GM23338 (cell line): ENCODE measurements around the gene ZBTB7A. TPM values are rescaled to one million over a fixed set of nuclear protein-coding genes. Genes with fewer than 3 reads are reported as not detected.

ENCODE experiments used
- ATAC-seq: fragments of 200-7000 bp; cut with Tn5 transposase; 3 replicates; pipeline ENCODE4 v1.9.1; 2020
- DNase-seq: peaks from one replicate; pipeline ENCODE4 v3.0.0-alpha.2; 2015; ENCODE audit warnings: low spot score
- H2AFZ ChIP-seq: fragments of 200-600 bp; sonication (generic); 2 replicates; pipeline ENCODE4 v1.8.0; 2016; ENCODE audit warnings: antibody characterized with exemption, mild to moderate bottlenecking, moderate library complexity
- H3F3A ChIP-seq: fragments of 200-600 bp; sonication (generic); replicated peaks from 2 replicates; pipeline ENCODE4 v1.8.0; 2017; ENCODE audit warnings: antibody characterized with exemption, mixed run types, low read depth
- H3K27ac ChIP-seq: fragments of 200-600 bp; sonication (generic); 2 replicates; pipeline ENCODE4 v1.6.1; 2016; ENCODE audit warnings: low read depth
- H3K27me3 ChIP-seq: fragments of 200-600 bp; sonication (generic); 2 replicates; pipeline ENCODE4 v1.8.0; 2016; ENCODE audit warnings: mild to moderate bottlenecking, mixed run types, moderate library complexity; ENCODE audit not compliant: insufficient read depth
- H3K36me3 ChIP-seq: fragments of 200-600 bp; sonication (generic); 2 replicates; pipeline ENCODE4 v1.8.0; 2016; ENCODE audit warnings: mild to moderate bottlenecking; ENCODE audit not compliant: insufficient read depth
- H3K4me1 ChIP-seq: fragments of 200-600 bp; sonication (generic); 2 replicates; pipeline ENCODE4 v1.8.0; 2016; ENCODE audit warnings: mild to moderate bottlenecking, moderate library complexity; ENCODE audit not compliant: insufficient read depth
- H3K4me2 ChIP-seq: fragments of 200-600 bp; sonication (generic); 2 replicates; pipeline ENCODE4 v1.7.1; 2017; ENCODE audit warnings: mixed run types
- H3K4me3 ChIP-seq: fragments of 200-600 bp; sonication (generic); 2 replicates; pipeline ENCODE4 v1.6.1; 2016; ENCODE audit warnings: mixed run types
- H3K79me2 ChIP-seq: fragments of 200-600 bp; sonication (generic); replicated peaks from 2 replicates; pipeline ENCODE4 v1.8.0; 2017; ENCODE audit warnings: mild to moderate bottlenecking; ENCODE audit not compliant: insufficient read depth
- H3K9me2 ChIP-seq: fragments of 200-600 bp; sonication (generic); 2 replicates; pipeline ENCODE4 v1.8.0; 2017; ENCODE audit not compliant: insufficient read depth
- H4K20me1 ChIP-seq: fragments of 200-600 bp; sonication (generic); replicated peaks from 2 replicates; pipeline ENCODE4 v1.8.0; 2017; ENCODE audit warnings: mild to moderate bottlenecking; ENCODE audit not compliant: insufficient read depth
- H3K27ac Mint-ChIP-seq: 2 replicates; pipeline ENCODE4 v1.8.0; 2020; ENCODE audit warnings: inconsistent platforms, mild to moderate bottlenecking, moderate library complexity, mixed read lengths
- H3K27me3 Mint-ChIP-seq: 3 replicates; pipeline ENCODE4 v1.8.0; 2022; ENCODE audit warnings: low read depth, mild to moderate bottlenecking, moderate library complexity, mixed read lengths, inconsistent platforms; ENCODE audit not compliant: insufficient read depth, poor library complexity
- H3K36me3 Mint-ChIP-seq: 3 replicates; pipeline ENCODE4 v1.8.0; 2021; ENCODE audit warnings: low read depth, mild to moderate bottlenecking, inconsistent platforms, moderate library complexity, mixed read lengths
- H3K4me1 Mint-ChIP-seq: 3 replicates; pipeline ENCODE4 v1.8.0; 2020; ENCODE audit warnings: mild to moderate bottlenecking, inconsistent platforms, mixed read lengths
- H3K4me3 Mint-ChIP-seq: 3 replicates; pipeline ENCODE4 v1.8.0; 2021; ENCODE audit warnings: moderate library complexity, mild to moderate bottlenecking, inconsistent platforms, mixed read lengths
- H3K9me3 Mint-ChIP-seq: 3 replicates; pipeline ENCODE4 v1.8.0; 2020; ENCODE audit warnings: moderate library complexity, mild to moderate bottlenecking, inconsistent platforms, mixed read lengths
- CREB1 ChIP-seq: fragments of 250-450 bp; sonication (Bioruptor Pico); IDR thresholded peaks from 2 replicates; pipeline ENCODE4 v1.5.0; 2020; ENCODE audit warnings: low read depth, mild to moderate bottlenecking, moderate library complexity
- EZH2 ChIP-seq: fragments of 200-600 bp; sonication (generic); IDR thresholded peaks from one replicate; pipeline ENCODE4 v1.8.0; 2017; ENCODE audit warnings: antibody characterized with exemption, mild to moderate bottlenecking, low read depth; ENCODE audit not compliant: unreplicated experiment
- EZH2phosphoT487 ChIP-seq: fragments of 200-600 bp; sonication (generic); IDR thresholded peaks from one replicate; pipeline ENCODE4 v1.8.1; 2018; ENCODE audit warnings: antibody characterized with exemption; ENCODE audit not compliant: unreplicated experiment
- JUNB ChIP-seq: IDR thresholded peaks from one replicate; pipeline ENCODE4 v1.6.1; 2016; ENCODE audit warnings: antibody characterized with exemption; ENCODE audit not compliant: unreplicated experiment
- NANOG ChIP-seq: IDR thresholded peaks from 2 replicates; pipeline ENCODE4 v1.6.1; 2016; ENCODE audit warnings: antibody characterized with exemption, borderline replicate concordance
- POLR2AphosphoS5 ChIP-seq: IDR thresholded peaks from 2 replicates; pipeline ENCODE4 v1.6.1; 2016; ENCODE audit warnings: antibody characterized with exemption, low read depth
- STAT1 ChIP-seq: IDR thresholded peaks from one replicate; pipeline ENCODE4 v1.6.1; 2016; ENCODE audit warnings: antibody characterized with exemption; ENCODE audit not compliant: unreplicated experiment
- ZNF114 ChIP-seq: fragments of 250-450 bp; sonication (Bioruptor Pico); IDR thresholded peaks from 2 replicates; pipeline ENCODE4 v1.5.0; 2020; ENCODE audit warnings: mild to moderate bottlenecking, moderate library complexity
- polyA plus RNA-seq: library from polyadenylated mRNA; unstranded; fragments of >200 nt; fragmentation: Nextera tagmentation; extraction: Ambion mirVana; gene quantifications from 2 replicates; pipeline ENCODE4 v1.2.1, GENCODE V29; 2016
- total RNA-seq: library from RNA; depleted of rRNA; stranded (reverse); fragments of >200 nt; shearing (Covaris generic); gene quantifications from 2 replicates; pipeline ENCODE4 v1.2.3, GENCODE V29; 2014
- TF ChIP-seq, protein P1 (sequence below): IDR thresholded peaks from 2 replicates; pipeline ENCODE4 v1.6.1; 2016; ENCODE audit warnings: antibody characterized with exemption
- TF ChIP-seq, protein P2 (sequence below): IDR thresholded peaks from one replicate; pipeline ENCODE4 v1.6.1; 2018; ENCODE audit warnings: antibody characterized with exemption; ENCODE audit not compliant: unreplicated experiment
- TF ChIP-seq, protein P3 (sequence below), 2 experiments: fragments of 200-600 bp in 1 of 2; sonication (generic) in 1 of 2; conservative IDR thresholded peaks; 2 replicates each; pipeline versions ENCODE4 v1.5.1 to v1.6.1; 2016 to 2017; ENCODE audit warnings: antibody characterized with exemption in 2 of 2, low read depth in 2 of 2, mild to moderate bottlenecking in 2 of 2, moderate library complexity in 1 of 2

Gene ZBTB7A
- total and polyA plus RNA-seq, 2 experiments from 2014 or later: 9.5 to 35.0 TPM

DNA sequence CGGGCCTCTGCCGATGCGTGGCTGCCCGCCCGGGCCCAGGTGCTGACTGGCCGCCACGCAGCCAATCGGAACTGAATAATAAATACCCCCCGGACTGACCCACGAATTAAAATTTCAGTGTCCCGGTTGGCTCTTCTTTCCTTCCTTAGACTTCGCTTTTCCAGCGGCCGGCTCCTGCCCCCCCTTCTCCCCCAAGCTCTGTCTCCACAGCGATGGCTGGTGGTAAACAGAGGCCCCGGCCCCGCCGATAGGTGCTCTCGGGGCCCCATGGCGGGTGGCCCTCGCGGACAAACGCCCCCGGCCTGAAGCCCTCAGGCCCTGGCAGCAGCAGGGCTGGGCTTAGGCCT is 2.6 kb downstream of the ZBTB7A start:
- Histone ChIP-seq H3F3A (peaks cover 14% of the 10 kb centered on the region), H3K4me1 (peaks cover 26% of the 10 kb centered on the region), H3K79me2 (peaks cover 59% of the 10 kb centered on the region), H3K4me3 (peak overlapping the region; percentile 84), H3K27ac (no peak overlapping the region), H3K9me2 (no peaks in the 10 kb centered on the region), H3K27me3 (peaks cover 23% of the 10 kb centered on the region), H3K36me3 (no peaks in the 10 kb centered on the region), H2AFZ (no peak overlapping the region), H4K20me1 (peaks cover 33% of the 10 kb centered on the region), H3K4me2 (peak overlapping the region; percentile 94)
- H3K4me3 Mint-ChIP-seq: peak overlapping the region; percentile 86
- TF ChIP-seq CREB1 (CRISPR knock-in tag) (no peak), STAT1 (no peak), EZH2 (no peak), EZH2phosphoT487 (no peak), NANOG (no peak), POLR2AphosphoS5 (no peak), JUNB (no peak), ZNF114 (no peak)
- TF ChIP-seq, protein P1, sequence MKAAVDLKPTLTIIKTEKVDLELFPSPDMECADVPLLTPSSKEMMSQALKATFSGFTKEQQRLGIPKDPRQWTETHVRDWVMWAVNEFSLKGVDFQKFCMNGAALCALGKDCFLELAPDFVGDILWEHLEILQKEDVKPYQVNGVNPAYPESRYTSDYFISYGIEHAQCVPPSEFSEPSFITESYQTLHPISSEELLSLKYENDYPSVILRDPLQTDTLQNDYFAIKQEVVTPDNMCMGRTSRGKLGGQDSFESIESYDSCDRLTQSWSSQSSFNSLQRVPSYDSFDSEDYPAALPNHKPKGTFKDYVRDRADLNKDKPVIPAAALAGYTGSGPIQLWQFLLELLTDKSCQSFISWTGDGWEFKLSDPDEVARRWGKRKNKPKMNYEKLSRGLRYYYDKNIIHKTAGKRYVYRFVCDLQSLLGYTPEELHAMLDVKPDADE: no peak
- TF ChIP-seq, protein P2, sequence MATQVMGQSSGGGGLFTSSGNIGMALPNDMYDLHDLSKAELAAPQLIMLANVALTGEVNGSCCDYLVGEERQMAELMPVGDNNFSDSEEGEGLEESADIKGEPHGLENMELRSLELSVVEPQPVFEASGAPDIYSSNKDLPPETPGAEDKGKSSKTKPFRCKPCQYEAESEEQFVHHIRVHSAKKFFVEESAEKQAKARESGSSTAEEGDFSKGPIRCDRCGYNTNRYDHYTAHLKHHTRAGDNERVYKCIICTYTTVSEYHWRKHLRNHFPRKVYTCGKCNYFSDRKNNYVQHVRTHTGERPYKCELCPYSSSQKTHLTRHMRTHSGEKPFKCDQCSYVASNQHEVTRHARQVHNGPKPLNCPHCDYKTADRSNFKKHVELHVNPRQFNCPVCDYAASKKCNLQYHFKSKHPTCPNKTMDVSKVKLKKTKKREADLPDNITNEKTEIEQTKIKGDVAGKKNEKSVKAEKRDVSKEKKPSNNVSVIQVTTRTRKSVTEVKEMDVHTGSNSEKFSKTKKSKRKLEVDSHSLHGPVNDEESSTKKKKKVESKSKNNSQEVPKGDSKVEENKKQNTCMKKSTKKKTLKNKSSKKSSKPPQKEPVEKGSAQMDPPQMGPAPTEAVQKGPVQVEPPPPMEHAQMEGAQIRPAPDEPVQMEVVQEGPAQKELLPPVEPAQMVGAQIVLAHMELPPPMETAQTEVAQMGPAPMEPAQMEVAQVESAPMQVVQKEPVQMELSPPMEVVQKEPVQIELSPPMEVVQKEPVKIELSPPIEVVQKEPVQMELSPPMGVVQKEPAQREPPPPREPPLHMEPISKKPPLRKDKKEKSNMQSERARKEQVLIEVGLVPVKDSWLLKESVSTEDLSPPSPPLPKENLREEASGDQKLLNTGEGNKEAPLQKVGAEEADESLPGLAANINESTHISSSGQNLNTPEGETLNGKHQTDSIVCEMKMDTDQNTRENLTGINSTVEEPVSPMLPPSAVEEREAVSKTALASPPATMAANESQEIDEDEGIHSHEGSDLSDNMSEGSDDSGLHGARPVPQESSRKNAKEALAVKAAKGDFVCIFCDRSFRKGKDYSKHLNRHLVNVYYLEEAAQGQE: no peak
- ATAC-seq (no peak), DNase-seq (no peak)
- H3K27ac Mint-ChIP-seq: peak overlapping the region; percentile 95; the same call in 1 of the 2 replicates
- H3K4me1 Mint-ChIP-seq: peaks cover 13% of the 10 kb centered on the region
- no peaks in the 10 kb centered on the region; the same call in 2 of the 3 replicates for H3K9me3 Mint-ChIP-seq
- peaks cover 3% of the 10 kb centered on the region; the same call in 1 of the 3 replicates for H3K36me3 Mint-ChIP-seq
- peaks cover 20% of the 10 kb centered on the region for H3K27me3 Mint-ChIP-seq

DNA sequence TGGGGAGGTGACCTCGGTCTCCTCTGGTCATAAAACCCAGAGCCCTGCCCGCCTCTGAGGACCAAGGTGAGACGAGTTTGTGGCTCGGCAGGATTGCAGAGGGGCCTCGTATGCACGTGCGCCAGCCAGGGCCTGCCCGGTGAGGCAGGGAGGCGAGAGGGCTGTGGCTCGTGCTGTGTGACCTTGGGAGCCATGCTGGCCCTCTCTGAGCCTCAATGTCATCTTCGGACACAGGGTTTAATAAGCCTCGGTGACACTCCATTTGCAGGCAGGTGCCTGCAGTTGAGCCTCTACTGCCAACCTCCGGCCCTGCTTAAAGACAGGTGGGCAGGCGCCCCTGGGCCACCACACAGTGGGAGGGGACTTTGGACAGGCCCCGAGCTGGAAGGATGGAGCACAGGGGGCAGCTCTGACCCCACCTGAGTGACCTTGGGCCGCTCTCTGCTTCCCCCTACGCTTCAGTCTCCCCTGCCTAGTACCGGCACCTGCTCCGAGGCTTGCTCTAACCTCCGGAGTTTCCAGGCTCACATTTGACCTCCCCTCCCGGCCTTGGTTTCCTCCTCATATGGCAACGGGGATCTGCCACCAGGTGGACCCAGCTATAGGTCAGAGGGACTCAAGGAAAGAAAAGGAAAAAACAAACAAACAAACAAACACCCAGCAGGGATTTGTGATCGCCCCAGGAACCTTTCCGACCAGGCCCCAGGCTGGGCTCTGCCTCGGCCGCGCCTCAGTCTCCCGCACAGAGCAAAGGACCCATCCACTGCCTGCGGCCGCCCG is 3.1 kb downstream of the ZBTB7A start:
- Mint-ChIP-seq H3K4me1 (peaks cover 13% of the 10 kb centered on the region), H3K4me3 (peak overlapping the region; percentile 86), H3K36me3 (peaks cover 3% of the 10 kb centered on the region; the same call in 1 of the 3 replicates), H3K27ac (peak overlapping the region; percentile 95), H3K27me3 (peaks cover 15% of the 10 kb centered on the region), H3K9me3 (no peaks in the 10 kb centered on the region; the same call in 2 of the 3 replicates)
- peaks cover 17% of the 10 kb centered on the region for H3K27me3 ChIP-seq
- H3K36me3 ChIP-seq: no peaks in the 10 kb centered on the region
- H3K4me2 ChIP-seq: peak overlapping the region; percentile 94
- H2AFZ ChIP-seq: no peak overlapping the region
- peaks cover 12% of the 10 kb centered on the region for H3F3A ChIP-seq
- peak overlapping the region; percentile 84 for H3K4me3 ChIP-seq
- no peaks in the 10 kb centered on the region for H3K9me2 ChIP-seq
- peaks cover 33% of the 10 kb centered on the region for H4K20me1 ChIP-seq
- no peak overlapping the region for H3K27ac ChIP-seq
- peak; percentile 67 for DNase-seq
- peaks cover 26% of the 10 kb centered on the region for H3K4me1 ChIP-seq
- ATAC-seq: peak; percentile 3
- H3K79me2 ChIP-seq: peaks cover 65% of the 10 kb centered on the region
- TF ChIP-seq, protein P2: no peak
- TF ChIP-seq POLR2AphosphoS5 (0 out of 2 replicates have a peak, but pooled peaks have one; percentile 9), ZNF114 (no peak), EZH2phosphoT487 (no peak), EZH2 (no peak), STAT1 (no peak), JUNB (no peak)
- TF ChIP-seq, protein P3, sequence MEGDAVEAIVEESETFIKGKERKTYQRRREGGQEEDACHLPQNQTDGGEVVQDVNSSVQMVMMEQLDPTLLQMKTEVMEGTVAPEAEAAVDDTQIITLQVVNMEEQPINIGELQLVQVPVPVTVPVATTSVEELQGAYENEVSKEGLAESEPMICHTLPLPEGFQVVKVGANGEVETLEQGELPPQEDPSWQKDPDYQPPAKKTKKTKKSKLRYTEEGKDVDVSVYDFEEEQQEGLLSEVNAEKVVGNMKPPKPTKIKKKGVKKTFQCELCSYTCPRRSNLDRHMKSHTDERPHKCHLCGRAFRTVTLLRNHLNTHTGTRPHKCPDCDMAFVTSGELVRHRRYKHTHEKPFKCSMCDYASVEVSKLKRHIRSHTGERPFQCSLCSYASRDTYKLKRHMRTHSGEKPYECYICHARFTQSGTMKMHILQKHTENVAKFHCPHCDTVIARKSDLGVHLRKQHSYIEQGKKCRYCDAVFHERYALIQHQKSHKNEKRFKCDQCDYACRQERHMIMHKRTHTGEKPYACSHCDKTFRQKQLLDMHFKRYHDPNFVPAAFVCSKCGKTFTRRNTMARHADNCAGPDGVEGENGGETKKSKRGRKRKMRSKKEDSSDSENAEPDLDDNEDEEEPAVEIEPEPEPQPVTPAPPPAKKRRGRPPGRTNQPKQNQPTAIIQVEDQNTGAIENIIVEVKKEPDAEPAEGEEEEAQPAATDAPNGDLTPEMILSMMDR (conservative IDR thresholded peaks at IDR 0.05; ENCODE audit: low read depth in 2 of 2): peak; percentile 21 to 24; a peak in 2 of 4 replicates
